AG10803 (cell line): Measurements from ENCODE around the gene ZFHX3.
"Not testable (repeated sequence)": the region's sequence is repeated elsewhere in the genome, so short reads cannot be mapped to it uniquely, and the experiment has no call there.

Experiments used
- DNase-seq: peaks from one replicate; pipeline ENCODE4 v3.0.0; 2010; ENCODE audit warnings: low read depth
- H3K4me3 ChIP-seq: 2 replicates; pipeline ENCODE4 v1.5.1; 2011; ENCODE audit warnings: mild to moderate bottlenecking, low read length, control low read depth
- TF ChIP-seq, protein P1 (sequence below): conservative IDR thresholded peaks from 2 replicates; pipeline ENCODE4 v1.5.1; 2011; ENCODE audit warnings: mild to moderate bottlenecking, low read length, control low read depth, inconsistent platforms

Gene ZFHX3

DNA sequence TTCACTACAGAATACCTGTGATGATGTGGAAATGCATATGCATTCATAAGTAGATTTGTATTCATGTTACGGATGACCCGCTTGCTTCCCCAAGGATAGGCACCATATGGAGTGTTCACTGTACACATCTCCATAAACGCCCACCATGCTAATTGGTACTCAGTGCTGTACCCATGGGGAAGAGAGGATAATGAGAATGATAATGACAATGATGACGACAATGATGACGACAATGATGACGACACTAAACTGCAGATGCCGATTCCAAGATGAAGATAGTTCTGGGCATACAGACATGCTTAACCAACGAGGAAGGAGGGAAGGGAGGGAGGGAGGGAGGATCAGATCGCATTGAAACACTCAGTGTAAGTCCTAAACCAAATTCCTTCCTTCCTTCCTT lies 26.5 kb upstream of the ZFHX3 start:
- H3K4me3 ChIP-seq: no peak overlapping the region
- TF ChIP-seq, protein P1, sequence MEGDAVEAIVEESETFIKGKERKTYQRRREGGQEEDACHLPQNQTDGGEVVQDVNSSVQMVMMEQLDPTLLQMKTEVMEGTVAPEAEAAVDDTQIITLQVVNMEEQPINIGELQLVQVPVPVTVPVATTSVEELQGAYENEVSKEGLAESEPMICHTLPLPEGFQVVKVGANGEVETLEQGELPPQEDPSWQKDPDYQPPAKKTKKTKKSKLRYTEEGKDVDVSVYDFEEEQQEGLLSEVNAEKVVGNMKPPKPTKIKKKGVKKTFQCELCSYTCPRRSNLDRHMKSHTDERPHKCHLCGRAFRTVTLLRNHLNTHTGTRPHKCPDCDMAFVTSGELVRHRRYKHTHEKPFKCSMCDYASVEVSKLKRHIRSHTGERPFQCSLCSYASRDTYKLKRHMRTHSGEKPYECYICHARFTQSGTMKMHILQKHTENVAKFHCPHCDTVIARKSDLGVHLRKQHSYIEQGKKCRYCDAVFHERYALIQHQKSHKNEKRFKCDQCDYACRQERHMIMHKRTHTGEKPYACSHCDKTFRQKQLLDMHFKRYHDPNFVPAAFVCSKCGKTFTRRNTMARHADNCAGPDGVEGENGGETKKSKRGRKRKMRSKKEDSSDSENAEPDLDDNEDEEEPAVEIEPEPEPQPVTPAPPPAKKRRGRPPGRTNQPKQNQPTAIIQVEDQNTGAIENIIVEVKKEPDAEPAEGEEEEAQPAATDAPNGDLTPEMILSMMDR: no peak

DNA sequence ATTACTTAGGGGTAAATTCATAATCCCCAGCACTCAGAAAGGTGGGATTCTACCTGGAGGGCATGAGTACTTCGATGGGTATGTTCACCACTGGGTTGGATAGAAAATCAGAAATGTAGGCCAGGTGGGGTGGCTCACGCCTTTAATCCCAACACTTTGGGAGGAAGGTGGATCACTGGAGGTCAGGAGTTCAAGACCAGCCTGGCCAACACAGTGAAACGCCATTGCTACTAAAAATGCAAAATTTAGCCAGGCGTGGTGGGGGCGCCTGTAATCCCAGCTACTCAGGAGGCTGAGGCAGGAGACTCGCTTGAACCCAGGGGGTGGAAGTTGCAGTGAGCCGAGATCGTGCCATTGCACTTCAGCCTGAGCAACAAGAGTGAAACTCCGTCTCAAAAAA lies 24.1 kb upstream of the ZFHX3 start:
- DNase-seq, H3K4me3 ChIP-seq: not testable (repeated sequence)

More for the DNA sequence above, 26.5 kb upstream of the ZFHX3 start:
- DNase-seq: no peak

DNA sequence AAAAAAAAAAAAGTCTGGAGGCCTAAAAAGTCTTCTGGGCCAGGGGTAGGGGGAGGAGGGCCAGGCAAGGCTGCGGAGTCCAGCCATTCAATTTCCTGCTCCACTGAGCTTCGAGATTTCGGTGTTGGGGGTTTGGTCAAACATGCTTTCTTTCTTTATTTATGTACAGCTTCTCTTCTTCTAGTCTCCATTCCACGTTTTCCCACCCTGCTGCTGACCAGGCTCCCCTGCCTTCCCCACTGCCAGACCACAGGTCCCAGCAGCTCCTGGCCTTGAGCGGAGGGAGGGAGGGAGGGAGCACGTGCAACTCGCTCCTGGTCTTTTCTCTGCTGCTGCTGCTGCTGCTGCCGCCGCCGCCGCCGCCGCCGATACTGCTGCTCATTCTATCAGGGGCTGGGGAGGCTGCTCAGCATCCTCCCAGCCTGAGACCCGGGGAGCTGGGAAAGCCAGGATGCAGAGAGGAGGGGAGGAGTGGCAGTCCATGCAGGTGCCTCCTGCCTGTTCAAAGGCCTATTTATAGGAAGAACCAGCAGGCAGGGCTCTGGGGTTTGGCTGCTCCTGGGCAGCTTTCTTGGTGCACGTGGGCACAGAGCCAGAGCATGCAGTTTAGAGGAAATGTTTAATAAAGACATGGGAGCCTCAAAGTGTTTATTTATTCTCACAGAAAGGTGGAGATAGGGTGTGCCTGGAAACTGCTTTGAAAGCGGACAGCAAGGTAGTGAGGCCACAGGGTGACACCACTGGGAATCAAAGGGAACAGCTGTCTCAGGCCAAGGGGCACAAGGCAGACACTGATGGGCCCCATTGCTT lies 23.4 kb upstream of the ZFHX3 start:
- H3K4me3 ChIP-seq: peak overlapping the region; percentile 10
- TF ChIP-seq, protein P1: no peak
- DNase-seq: no peak

DNA sequence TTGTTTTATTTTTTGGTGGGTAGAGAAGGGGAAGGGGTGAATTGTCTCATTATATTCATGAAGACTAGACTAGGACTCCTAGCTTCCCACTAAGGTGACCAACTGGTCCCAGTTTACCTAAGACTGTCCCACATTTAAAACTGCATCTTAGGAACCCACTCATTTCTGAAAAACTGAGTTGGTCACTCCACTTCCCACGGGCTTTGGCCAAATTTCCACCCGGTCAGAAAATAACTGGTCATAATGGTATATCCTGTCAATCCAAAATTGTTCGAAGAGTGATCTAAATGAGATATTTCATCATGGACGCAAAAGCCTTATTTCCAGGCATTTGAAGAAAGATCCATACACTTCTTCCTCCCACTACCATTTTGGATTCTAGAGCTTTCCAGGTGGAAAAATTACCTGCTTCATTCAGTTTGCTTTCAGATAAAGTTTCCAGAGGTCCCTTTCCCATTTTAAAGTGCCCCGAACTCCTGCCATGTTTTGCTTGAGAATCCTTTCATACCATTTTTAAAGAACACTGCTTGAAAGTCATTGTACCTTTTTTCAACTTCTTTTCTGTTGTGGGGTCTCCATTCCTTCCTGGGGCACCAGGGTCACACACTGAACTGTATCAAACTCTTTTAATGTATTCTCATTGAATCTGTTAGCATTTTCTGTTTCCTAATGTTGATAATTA lies 21.8 kb upstream of the ZFHX3 start:
- H3K4me3 ChIP-seq: no peak overlapping the region
- no peak for DNase-seq
- TF ChIP-seq, protein P1: no peak

DNA sequence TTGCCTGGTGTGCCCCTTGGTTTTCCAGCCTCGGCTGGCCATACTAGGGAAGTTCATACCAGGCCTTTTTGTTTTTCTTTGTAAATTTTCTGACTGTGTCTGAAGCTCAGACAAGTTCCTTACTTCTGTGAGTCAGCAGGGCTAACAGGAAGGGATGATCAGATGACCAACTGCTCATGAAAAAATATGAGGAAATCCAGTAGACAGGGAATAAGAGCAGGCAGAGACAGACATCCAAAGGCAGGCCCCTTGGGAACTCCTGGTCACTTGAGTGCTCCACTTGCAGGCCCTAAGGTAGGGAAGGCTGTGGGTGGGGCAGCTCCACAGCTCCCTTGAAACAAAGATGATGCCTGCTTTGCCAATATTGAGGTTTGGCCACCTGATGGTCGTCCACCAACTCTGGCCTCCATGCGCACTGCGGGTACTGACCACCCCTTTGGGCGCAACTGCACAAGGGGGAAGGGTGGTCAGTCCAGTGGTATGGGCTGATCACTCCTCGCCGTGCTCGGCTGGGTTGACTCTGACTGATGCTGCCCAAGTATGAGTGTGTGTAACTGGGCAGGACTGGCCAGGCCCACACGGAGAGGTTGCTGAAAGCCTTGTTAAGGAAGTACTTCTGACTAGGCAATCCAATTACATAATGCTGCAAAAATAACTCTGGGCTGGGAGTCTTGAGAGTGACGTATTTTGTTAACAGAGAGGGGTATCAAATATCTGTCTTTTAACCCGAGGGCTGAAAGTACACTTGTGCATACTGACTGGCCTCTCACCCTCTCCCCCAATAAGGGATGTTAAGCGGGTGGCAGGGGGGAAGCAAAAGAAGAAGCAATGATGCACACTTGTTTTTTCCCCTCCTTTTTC lies 20.8 kb upstream of the ZFHX3 start:
- peak; percentile 92 for DNase-seq

DNA sequence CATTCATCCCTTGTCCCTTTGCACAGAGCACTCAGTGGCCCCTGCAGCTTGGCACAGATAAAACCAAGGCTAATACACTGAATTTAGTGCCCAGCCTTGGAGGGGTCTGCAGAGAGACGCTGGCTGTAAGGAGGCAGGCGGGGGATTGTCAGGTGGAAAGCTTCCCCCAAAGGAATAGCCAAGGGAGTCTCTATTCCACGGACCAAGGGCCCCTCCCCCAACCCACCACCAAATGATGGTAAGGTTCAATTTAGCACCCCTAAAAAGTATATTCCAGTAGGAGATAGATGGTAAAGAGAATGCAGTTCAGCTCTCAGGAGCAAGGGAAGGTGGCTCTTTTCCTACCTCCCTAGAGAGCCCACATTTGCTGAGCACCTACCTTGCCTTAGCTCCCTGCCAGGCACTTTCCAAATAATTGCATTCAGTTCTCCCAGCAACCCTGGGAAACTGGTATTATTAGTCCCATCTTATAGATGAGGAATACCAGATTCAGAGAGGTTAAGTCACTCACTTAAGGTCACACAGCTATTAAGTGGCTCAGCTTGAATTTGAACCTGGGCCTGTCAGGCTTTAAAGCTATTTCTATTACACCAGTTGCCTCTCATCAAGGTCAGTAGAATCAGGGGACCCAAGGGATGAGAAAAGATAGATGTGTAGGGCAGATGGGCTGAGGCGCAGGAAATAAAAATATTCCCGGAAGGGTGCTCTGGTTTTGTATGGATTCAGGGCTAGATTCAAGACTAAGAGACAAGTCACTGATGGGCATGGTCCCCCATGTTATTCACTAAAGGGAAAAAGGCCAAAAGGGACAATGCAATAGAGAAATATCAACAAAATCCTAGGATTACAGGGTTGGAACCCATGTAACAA lies 20.0 kb upstream of the ZFHX3 start:
- TF ChIP-seq, protein P1: no peak
- H3K4me3 ChIP-seq: no peak overlapping the region
- DNase-seq: no peak

More for the DNA sequence above, 20.8 kb upstream of the ZFHX3 start:
- H3K4me3 ChIP-seq: peak overlapping the region; percentile 3
- TF ChIP-seq, protein P1: 0 out of 2 replicates have a peak, but pooled peaks have one; percentile 0
